HG02970 (cell line): Measurements from ENCODE around the gene UBA6.
"Not testable (repeated sequence)": the region's sequence is repeated elsewhere in the genome, so short reads cannot be mapped to it uniquely, and the experiment has no call there.

Experiments used
- ATAC-seq: cut with Tn5 transposase; IDR thresholded peaks from one replicate; pipeline ENCODE4 v1.9.1; 2021; ENCODE audit warnings: mild to moderate bottlenecking, moderate library complexity, moderate number of reproducible peaks; ENCODE audit not compliant: unreplicated experiment, low FRiP score

The UBA6 gene

GRCh38 chr4:67700738-67701516, at the start of gene UBA6:
Gene UBA6 (minus strand): TSS chr4:67701155. CDS start chr4:67701119, 36 bp downstream.
- ATAC-seq: peak; percentile 99

DNA sequence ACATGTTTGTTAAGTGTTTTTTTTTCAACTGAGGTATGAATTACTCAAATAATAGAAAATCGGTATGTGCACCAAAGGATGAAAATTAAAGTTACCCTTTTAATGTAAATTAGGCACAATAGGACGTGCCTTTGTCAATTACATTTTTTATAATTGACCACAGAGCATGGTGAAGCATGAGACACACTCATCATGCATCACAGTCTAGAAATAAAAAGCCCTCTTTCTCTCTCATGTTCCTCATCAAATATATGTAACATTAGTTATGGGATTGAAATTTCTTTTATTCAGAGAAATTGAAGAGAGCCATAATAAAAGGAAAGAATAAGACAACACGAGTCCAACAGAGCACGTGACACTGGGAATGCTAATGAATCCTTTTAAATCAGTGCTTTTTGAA, 49.7 kb upstream of the UBA6 start:
- ATAC-seq: no peak

DNA sequence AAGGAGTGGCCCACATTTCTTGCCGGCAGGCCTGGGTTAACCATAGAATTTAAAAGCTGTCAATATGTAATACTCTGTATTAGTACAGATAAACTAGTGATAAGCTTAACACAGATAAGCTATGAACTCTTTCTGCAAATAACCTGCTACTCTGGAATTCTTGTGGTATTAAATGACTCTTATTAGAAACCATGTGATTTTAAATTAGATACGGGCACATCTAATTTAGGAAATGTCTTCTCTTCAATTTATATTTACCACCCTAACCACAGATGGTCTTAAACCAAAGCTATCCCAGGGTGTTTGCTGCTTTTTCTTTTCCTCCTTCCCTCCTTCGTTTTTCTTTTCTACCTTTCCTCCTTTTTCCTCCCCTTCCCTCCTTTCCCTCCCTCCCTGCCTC, 48.3 kb upstream of the UBA6 start:
- no peak for ATAC-seq

GRCh38 chr4:67746797-67747495, 46.0 kb upstream of the UBA6 start:
- no peak for ATAC-seq

DNA sequence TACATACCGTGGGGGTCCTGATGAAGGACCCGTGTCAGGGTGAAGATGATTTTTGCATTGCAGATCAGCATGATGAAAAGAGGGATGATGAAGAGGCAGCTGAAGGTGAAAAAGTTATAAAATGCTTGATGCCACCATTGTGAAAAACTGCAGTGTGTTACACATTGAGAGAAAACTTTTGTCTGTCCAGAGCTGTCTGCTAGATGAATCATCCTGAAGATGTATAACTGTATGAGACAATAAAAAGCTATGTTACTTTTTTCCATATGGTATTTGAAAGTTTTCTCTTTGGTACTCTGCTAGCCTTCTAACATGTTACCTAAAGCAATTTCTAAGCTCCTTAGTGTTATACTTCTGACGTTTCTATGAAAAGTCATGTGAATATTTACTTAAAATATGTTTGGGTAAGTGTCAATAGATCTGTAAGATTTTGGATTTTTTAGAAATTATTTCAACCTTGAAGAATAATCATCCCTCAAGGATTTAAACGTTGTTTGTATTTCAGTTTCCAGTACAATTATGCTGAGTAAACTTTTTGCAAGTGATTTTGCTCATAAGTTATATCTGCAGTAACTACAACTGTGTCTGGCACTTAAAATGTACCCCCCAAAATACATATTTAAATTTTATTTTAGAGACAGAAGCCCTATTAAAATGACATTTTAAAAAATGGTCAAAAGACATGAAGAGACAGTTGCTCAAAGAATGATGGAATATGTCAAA, 43.8 kb upstream of the UBA6 start:
- ATAC-seq: no peak

DNA sequence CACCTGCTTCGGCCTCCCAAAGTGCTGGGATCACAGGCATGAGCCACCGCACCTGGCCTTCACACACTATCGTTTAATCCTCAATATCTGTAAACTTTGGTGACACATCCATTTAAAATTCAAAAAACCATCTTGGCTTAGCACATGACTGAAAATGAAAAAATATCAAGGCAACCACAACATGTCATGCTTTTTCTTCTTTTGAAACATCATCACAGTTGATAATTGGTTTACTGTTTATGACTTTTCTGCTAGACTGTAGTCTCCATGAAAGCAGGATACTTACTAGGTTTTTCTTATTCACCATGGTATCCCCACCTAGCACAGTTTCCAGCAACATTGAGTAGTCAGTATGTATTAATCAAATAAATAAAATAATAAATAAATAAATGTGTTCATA, 42.2 kb upstream of the UBA6 start:
- ATAC-seq: no peak

DNA sequence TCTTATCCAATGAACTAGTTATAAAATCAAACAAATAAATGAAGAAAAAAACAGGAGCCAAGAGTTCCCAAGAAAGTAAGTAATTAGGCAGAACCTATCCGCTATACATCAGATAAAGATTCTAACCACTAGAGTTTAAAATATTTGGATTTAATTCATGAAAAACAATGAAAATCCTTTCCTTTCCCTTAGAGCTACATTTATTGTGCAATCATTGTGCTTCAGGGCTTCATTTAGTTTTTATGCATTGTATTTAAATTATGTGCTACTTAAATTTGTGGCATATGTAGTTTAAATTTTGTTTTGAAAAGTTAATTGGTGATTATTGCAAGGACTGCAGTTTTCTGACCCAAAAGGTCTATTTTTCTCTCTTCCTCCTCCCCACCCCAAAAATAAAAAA, 35.3 kb upstream of the UBA6 start:
- ATAC-seq: no peak

DNA sequence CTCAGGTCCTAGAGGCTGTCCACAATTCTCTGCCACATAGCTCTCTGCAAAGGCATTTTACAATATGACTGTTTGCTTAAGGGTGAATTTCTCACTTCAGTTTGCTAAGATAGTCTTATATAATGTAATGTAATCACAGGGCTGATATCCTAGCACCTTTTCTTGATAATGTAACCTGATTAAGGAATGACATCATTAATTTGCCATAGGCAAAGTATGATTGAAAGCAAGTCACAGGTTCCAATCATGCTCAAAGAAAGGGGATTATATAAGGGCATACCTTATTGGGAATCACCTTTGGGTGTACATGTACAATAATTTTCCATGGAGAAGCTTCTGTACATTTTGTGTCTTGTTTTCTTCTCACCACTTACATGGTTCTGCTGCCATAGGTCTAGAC, 34.4 kb upstream of the UBA6 start:
- ATAC-seq: no peak

GRCh38 chr4:67730511-67730910, 29.6 kb upstream of the UBA6 start:
- ATAC-seq: not testable (repeated sequence)

- no peak for ATAC-seq
These were observed 26.3 kb upstream of the UBA6 start for GRCh38 chr4:67727124-67727850.

- no peak for ATAC-seq
These were observed 25.0 kb upstream of the UBA6 start for GRCh38 chr4:67725981-67726380.

GRCh38 chr4:67725132-67725531, 24.2 kb upstream of the UBA6 start:
- no peak for ATAC-seq

DNA sequence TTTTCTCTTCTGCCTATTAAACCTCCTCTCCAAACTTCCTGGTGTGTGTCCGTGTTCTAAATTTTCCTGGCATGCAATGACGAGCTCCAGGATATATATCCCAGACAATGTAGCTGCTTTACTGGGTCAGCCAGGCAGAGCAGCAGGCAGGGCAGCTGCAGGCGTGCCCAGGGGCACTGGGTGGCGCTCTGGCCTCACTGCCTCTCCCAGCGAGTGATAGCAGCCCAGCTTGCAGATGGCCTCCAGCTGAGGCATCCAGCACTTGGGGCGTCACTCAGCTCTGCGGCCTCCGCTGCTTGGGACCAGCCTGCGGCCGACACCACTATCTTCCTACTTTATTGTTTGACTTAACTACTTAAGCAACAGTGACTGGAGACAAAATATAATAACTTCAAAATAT, 23.0 kb upstream of the UBA6 start:
- ATAC-seq: no peak

- no peak for ATAC-seq
These were observed 22.4 kb upstream of the UBA6 start for GRCh38 chr4:67723341-67723740.

DNA sequence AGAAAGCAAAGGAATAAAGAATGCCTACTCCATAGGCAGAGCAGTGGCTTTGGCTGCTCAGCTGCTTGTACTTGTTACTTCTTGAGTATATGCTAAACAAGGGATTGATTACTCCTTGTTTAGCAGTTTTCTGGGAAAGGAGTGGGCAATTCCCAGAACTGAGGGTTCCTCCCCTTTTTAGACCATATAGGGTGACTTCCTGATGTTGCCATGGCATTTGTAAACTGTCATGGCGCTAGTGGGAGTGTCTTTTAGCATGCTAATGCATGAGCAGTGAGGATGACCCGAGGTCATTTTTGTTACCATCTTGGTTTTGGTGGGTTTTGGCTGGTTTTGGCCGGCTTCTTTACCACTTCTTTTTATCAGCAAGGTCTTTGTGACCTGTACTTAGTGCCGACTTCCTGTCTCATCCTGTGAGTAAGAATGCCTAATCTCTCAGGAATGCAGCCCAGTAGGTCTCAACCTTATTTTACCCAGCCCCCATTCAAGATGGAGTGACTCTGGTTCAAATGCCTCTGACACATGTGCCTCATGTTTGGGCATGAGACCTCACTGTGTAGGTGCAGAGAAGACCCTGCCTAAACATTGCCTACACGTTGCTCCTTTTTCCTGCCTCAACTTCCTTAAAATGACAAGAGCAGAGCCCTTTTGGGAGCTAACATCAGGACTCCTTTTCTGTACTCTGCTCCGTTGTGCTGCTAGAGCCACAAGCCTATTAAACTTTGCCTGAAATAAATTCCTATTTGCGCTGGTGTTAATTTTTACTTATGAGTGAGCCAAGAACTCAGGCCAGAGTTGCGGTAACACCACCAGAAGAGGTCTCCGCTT, 21.0 kb upstream of the UBA6 start:
- ATAC-seq: no peak

DNA sequence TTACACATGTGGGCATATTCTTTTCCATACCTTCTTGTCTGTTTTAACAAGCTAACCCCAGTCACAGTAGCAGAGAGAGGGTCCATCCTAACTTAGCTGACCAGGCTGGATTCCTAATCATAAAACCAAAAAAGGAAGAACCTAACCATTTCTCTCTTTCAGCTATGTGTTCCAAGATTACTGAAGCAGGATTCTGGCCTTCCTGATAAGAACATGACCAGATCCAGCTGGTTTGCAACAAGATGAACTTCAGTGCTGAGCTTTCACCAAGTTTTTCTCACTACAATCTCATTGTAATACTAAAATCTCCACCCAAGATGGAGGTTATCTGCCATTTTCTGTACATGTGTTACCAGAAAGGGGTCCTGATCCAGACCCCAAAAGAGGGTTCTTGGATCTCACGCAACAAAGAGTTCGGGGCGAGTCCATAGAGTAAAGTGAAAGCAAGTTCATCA, 20.4 kb upstream of the UBA6 start:
- ATAC-seq: no peak

DNA sequence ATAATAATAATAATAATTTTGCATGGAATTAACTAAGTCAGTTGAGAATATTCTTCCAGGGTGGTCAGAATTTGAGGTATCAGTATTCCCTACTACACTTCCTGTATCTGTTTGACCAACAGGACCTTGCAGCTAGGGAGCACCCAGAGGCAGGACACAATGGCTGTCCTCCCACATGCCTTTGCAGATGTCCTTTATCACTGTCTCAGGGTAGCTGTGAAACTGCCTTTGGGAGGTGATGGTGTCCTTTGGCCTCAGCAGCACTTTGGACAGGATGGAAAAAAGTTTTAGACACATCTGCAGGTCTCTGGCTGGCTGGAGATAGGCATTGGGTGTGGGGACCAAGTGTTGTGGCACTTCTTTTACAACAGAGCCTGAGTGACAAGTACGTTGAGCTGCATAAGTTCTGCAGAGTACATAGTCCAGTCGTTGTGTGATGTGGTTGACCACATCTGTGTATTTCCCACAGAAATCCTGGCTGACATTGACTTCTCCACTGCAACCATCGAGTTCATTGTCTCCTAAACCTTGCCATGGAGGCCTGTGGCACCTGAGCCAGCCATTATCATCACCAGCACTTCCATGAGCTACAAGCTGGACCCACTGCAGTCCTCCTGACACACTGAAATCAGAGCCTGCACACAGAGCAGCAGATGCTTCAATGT, 19.1 kb upstream of the UBA6 start:
- no peak for ATAC-seq

GRCh38 chr4:67718848-67719247, 17.9 kb upstream of the UBA6 start:
- ATAC-seq: no peak

GRCh38 chr4:67717586-67717985, 16.6 kb upstream of the UBA6 start:
- no peak for ATAC-seq
